ENCODE measurements around the gene ACP7. TPM values are rescaled to one million over a fixed set of nuclear protein-coding genes. Genes with fewer than 3 reads are reported as not detected.

ACP7 gene
- total and polyA plus RNA-seq, 9 of the 15 experiments (the other 6 are each of a cell fraction or from before 2014, with no cell fraction given) = not detected

DNA sequence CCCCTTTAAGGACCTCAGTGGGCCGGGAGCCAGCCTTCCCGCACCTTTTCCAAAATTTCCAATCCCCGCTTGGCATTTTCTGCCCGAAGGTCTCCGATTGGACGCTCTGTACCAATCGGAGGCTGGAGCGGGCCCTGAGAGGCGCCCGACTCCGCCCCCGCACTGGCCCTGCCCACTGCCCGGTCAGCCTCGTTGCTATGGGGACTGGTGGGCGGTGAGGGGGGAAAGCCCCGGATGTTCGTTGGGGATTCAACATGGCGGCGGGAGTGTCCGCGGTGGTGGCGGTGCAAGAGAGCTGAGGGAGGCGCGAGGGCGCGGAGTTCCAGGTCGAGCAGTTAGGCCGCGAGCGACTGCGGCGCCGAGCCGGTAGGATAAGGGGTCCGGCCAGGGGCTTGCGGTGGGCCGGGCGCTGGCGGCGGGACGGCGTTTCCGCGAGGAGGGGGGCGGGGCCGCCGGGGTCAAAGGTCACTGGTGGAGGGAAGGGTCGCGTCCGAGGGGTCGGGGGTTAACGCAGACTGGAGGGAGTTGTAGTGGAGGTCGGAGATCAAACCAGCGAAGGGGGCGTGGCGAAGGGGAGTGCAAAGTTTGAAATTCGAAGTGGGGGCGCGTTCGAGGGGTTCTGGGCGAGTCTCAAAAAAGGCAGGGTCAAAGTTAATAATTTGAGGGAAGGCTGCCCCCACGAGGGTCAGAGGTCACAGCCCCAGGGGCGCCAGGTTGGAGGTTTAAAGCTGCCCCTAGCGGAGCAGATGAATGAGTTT is 41.6 kb downstream of the ACP7 start, which contains the start of gene PAK4 (continued):
- TF ChIP-seq, protein P1, sequence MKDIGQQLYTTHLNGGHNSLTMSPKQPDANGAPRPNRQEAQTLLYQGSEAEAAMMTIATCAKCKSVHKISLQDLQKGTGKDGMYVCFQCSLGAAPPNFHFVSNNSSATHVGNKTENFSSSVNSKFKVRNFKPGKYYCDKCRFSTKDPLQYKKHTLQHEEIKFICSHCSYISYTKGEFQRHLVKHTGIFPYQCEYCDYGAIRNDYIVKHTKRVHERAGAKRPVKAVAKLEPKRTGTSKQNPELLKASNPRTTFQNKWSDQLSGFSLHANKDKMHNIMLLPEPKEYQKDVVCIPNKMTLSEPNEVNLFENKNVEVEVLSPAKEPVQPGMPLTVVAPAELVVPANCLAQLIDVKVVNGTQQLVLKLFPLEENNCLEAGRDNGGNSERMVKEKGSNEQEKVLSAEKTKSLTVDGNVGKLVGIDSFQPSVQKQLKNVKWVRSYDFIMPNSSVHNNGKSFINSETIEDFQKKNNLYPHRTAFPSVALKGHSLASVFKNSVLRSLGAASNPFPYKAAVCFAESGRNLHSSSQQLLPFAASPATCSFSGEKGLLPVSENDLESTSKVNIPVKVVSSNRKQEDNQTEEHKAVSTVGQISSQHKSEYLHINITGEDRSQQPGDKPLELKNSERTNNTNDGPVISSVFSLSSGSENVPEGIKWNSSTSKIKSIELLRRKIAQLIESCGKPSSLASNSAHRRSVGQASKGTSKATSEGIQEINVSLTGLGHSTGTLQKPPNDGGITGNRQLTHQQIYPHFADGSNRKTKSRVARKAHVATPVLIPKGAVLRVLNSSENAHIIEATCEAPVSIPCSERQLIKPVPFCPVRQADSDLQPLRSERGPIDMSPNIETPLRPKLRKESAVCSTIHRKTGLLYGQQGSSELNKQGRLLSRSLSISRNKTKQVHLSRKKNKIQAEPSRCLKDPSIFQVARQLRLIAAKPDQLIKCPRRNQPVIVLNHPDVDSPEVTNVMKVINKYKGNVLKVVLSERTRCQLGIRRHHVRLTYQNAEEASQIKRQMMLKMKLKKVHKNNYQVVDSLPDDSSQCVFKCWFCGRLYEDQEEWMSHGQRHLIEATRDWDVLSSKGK (CRISPR knock-in tag; IDR thresholded peaks at IDR 0.05) = no peak
- TF ChIP-seq, protein P2, sequence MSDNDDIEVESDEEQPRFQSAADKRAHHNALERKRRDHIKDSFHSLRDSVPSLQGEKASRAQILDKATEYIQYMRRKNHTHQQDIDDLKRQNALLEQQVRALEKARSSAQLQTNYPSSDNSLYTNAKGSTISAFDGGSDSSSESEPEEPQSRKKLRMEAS (CRISPR knock-in tag; IDR thresholded peaks at IDR 0.05) = peak; percentile 48; the same call in 1 of the 2 replicates
- TF ChIP-seq FOS (IDR thresholded peaks at IDR 0.05; ENCODE audit: extremely low read depth, insufficient read length) (peak; percentile 93), MCM2 (IDR thresholded peaks at IDR 0.05; ENCODE audit: low read depth) (no peak), KAT7 (CRISPR knock-in tag; IDR thresholded peaks at IDR 0.05; ENCODE audit: borderline replicate concordance) (peak; percentile 86; the same call in 1 of the 2 replicates), BRD4 (IDR thresholded peaks at IDR 0.05) (0 out of 2 replicates have a peak, but pooled peaks have one; percentile 60), HNRNPH1 (optimal IDR thresholded peaks at IDR 0.05; ENCODE audit: low read depth, low read length) (no peak), PHB2 (IDR thresholded peaks at IDR 0.05; ENCODE audit: low read depth) (no peak), RFX1 (IDR thresholded peaks at IDR 0.05) (peak; percentile 98), RBM22 (IDR thresholded peaks at IDR 0.05; ENCODE audit: low read depth, low read length, poor library complexity, severe bottlenecking) (peak; percentile 94), CBX5 (IDR thresholded peaks at IDR 0.05; ENCODE audit: borderline replicate concordance, low read depth) (no peak), SUPT5H (IDR thresholded peaks at IDR 0.05) (peak; percentile 92)
- TF ChIP-seq, protein P3, sequence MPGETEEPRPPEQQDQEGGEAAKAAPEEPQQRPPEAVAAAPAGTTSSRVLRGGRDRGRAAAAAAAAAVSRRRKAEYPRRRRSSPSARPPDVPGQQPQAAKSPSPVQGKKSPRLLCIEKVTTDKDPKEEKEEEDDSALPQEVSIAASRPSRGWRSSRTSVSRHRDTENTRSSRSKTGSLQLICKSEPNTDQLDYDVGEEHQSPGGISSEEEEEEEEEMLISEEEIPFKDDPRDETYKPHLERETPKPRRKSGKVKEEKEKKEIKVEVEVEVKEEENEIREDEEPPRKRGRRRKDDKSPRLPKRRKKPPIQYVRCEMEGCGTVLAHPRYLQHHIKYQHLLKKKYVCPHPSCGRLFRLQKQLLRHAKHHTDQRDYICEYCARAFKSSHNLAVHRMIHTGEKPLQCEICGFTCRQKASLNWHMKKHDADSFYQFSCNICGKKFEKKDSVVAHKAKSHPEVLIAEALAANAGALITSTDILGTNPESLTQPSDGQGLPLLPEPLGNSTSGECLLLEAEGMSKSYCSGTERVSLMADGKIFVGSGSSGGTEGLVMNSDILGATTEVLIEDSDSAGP (CRISPR knock-in tag; IDR thresholded peaks at IDR 0.05) = no peak
- TF ChIP-seq, protein P4, sequence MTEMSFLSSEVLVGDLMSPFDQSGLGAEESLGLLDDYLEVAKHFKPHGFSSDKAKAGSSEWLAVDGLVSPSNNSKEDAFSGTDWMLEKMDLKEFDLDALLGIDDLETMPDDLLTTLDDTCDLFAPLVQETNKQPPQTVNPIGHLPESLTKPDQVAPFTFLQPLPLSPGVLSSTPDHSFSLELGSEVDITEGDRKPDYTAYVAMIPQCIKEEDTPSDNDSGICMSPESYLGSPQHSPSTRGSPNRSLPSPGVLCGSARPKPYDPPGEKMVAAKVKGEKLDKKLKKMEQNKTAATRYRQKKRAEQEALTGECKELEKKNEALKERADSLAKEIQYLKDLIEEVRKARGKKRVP (CRISPR knock-in tag; IDR thresholded peaks at IDR 0.05) = peak; percentile 46; the same call in 1 of the 2 replicates
- TF ChIP-seq, protein P5, sequence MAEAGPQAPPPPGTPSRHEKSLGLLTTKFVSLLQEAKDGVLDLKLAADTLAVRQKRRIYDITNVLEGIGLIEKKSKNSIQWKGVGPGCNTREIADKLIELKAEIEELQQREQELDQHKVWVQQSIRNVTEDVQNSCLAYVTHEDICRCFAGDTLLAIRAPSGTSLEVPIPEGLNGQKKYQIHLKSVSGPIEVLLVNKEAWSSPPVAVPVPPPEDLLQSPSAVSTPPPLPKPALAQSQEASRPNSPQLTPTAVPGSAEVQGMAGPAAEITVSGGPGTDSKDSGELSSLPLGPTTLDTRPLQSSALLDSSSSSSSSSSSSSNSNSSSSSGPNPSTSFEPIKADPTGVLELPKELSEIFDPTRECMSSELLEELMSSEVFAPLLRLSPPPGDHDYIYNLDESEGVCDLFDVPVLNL (CRISPR knock-in tag; IDR thresholded peaks at IDR 0.05; ENCODE audit: low read depth) = peak; percentile 50; the same call in 1 of the 2 replicates

Measured in K562 (cell line).